ENCODE measurements around the gene THEM4.

The THEM4 gene

GRCh38 chr1:151832318-151832980 is 76.9 kb downstream of the THEM4 start:
- peak; percentile 3 for DNase-seq

GRCh38 chr1:151831605-151832004 is 77.7 kb downstream of the THEM4 start, which contains the start of gene RORC:
Gene RORC (minus strand): TSS chr1:151831802. CDS start chr1:151831764, 38 bp downstream.
- DNase-seq: no peak

- DNase-seq: no peak
Measured at GRCh38 chr1:151831256-151831591, 78.1 kb downstream of the THEM4 start.

- DNase-seq: no peak
Measured at GRCh38 chr1:151830055-151830454, 79.3 kb downstream of the THEM4 start.

- no peak for DNase-seq
Measured at GRCh38 chr1:151829352-151830046, 79.8 kb downstream of the THEM4 start.

- no peak for DNase-seq
Measured at GRCh38 chr1:151828921-151829320, 80.4 kb downstream of the THEM4 start.

- DNase-seq: no peak
Measured at GRCh38 chr1:151827853-151828252, 81.5 kb downstream of the THEM4 start.

- no peak for DNase-seq
Measured at GRCh38 chr1:151825751-151826660, 83.3 kb downstream of the THEM4 start.

- no peak for DNase-seq
Measured at GRCh38 chr1:151825204-151825603, 84.1 kb downstream of the THEM4 start.
